ENCODE measurements around the gene SPOCK2. TPM values are rescaled to one million over a fixed set of nuclear protein-coding genes. Genes with fewer than 3 reads are reported as not detected.

SPOCK2 gene
- total and polyA plus RNA-seq, 8 donors = 4.5 to 107 (median 8.7) TPM

DNA sequence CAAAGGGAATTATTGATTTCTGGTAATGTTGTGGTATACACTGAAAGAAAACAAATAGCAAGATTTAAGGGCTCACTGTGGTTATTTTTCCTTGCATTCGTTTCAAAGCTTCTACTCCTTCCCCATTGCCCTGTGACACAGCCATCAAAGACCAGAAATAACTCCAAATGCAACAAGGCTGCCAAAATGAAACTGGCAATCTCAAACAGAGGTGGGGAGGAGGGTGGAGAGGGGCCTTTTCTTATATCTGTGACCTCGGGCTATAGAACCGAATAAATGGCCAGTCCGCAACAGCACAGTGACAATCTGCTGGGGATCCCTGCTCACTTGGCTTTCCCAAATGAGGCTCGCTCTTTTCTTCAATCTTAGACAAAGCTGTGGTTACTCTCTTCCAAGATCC is 17.4 kb upstream of the SPOCK2 start:
- H3K27ac ChIP-seq = no peak overlapping the region
- no peak for DNase-seq
- H3K27me3 ChIP-seq = no peaks in the 10 kb centered on the region
- intact Hi-C loops (cut with DNase I) = no loop called here
- H3K4me3 ChIP-seq = no peak overlapping the region
- TF ChIP-seq, protein P1, sequence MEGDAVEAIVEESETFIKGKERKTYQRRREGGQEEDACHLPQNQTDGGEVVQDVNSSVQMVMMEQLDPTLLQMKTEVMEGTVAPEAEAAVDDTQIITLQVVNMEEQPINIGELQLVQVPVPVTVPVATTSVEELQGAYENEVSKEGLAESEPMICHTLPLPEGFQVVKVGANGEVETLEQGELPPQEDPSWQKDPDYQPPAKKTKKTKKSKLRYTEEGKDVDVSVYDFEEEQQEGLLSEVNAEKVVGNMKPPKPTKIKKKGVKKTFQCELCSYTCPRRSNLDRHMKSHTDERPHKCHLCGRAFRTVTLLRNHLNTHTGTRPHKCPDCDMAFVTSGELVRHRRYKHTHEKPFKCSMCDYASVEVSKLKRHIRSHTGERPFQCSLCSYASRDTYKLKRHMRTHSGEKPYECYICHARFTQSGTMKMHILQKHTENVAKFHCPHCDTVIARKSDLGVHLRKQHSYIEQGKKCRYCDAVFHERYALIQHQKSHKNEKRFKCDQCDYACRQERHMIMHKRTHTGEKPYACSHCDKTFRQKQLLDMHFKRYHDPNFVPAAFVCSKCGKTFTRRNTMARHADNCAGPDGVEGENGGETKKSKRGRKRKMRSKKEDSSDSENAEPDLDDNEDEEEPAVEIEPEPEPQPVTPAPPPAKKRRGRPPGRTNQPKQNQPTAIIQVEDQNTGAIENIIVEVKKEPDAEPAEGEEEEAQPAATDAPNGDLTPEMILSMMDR (IDR thresholded peaks at IDR 0.05) = no peak
- H3K9me3 ChIP-seq = no peaks in the 10 kb centered on the region
- no peak for ATAC-seq
- no peaks in the 10 kb centered on the region for H3K4me1 ChIP-seq
- peaks cover 0 to 12% of the 10 kb centered on the region in 2 donors for H3K36me3 ChIP-seq

DNA sequence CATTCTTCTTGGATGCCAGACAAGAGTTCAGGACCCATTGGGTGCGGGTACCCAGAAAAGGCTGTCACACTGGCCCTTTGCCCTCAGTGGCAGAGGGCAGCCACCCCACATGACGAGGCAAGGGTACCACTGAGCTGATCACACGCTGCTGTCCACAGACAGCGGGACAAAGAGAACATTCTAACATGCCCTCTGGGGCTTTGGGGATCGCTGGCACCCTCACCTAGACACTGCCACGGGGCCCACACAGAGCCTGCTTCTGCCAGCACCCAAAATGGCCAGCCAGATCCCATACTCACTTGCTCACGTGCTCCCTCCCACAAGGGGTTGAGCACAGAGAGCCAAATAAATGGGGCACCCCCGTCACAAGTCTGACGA is 16.7 kb upstream of the SPOCK2 start:
- Histone ChIP-seq H3K4me3 (no peak overlapping the region), H3K27ac (no peak overlapping the region), H3K27me3 (no peaks in the 10 kb centered on the region), H3K9me3 (no peaks in the 10 kb centered on the region), H3K36me3 (peaks cover 0 to 12% of the 10 kb centered on the region in 2 donors), H3K4me1 (no peaks in the 10 kb centered on the region)
- TF ChIP-seq, protein P1 (IDR thresholded peaks at IDR 0.05) = no peak
- ATAC-seq = no peak
- DNase-seq = no peak
- intact Hi-C loops (cut with DNase I) = no loop called here

DNA sequence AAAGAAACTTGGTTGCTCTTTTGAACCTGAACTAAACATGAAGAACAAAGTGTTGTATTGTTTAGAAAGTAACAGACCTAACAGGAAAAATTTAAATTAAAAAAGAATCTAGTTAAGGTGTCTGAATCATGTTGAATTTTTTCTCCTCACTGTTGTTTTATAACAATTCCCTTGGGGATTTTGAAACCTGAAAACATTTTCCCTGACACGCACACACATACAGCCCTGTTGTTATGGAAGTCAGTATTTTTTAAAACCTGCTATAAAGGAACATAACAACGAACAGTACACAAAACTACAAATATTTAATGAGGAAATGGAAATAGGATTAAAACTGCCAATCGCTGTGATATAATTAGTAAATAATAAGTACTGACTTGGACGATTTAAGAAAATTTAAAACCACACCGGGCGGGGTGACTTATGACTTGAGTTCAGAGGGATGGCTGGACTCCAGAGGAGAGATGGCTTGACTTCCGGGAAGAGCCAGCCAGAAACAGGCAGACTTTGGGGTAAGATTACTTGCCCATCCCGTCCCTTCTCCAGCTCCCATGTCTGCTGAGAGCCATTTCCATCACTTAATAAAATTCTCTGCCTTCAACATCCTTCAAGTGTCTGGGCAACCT is 16.2 kb upstream of the SPOCK2 start:
- intact Hi-C loops (cut with DNase I) = no loop called here
- Histone ChIP-seq H3K27me3 (no peaks in the 10 kb centered on the region), H3K4me1 (no peaks in the 10 kb centered on the region), H3K4me3 (no peak overlapping the region), H3K9me3 (no peaks in the 10 kb centered on the region), H3K27ac (no peak overlapping the region), H3K36me3 (peaks cover 0 to 12% of the 10 kb centered on the region in 2 donors)
- no peak for ATAC-seq
- no peak for DNase-seq
- TF ChIP-seq, protein P1 (IDR thresholded peaks at IDR 0.05) = no peak

DNA sequence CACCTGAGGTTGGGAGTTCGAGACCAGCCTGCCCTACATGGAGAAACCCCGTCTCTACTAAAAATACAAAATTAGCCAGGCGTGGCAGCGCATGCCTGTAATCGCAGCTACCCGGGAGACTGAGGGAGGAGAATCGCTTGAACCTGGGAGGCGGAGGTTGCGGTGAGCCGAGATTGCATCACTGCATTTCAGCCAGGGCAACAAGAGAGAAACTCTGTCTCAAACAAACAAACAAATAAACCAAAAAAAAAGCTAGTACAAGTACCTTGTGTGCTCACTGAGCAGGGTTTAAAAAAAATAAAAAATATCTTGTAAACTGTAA is 11.2 kb upstream of the SPOCK2 start:
- peaks cover 0 to 34% of the 10 kb centered on the region in 2 donors for H3K36me3 ChIP-seq
- ATAC-seq = no peak

DNA sequence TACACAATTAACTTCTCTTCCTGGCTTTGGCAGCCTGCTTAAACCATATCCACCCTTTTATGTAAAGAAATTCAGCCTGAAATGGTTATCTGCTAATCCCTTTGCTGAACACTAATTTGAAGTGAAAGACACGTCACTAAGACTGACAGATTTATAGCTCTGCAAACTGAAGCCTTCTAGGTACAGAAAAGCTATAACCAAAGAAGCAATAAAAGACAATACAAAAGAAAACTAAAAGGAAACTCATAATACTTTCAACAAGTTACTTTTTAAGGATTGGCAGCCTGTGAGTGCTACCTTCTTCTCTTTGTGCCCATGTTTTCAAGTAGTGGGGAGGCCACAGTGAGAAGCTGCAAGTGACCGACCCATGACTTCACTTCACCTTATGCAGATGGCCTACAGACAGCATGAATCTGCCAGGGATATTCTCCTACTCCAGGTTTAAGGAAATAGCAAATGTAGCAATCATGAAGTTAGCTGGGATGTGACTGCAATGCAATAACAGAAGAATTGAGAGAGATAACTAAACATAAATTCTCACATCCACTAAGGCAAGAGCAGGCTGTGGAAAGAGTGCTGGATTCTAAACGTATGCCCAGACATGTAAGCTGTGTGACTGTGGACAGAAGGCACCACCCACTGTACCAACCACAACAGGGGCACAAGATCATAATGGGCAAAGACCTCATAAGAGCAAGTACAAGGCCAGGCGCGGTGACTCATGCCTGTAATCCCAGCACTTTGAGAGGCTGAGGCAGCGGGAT is 10.7 kb upstream of the SPOCK2 start:
- no peak for ATAC-seq
- H3K36me3 ChIP-seq = peaks cover 0 to 34% of the 10 kb centered on the region in 2 donors
- no peak for DNase-seq
- H3K9me3 ChIP-seq = no peaks in the 10 kb centered on the region
- TF ChIP-seq, protein P1 (IDR thresholded peaks at IDR 0.05) = no peak
- intact Hi-C loops (cut with DNase I) = no loop called here
- no peak overlapping the region for H3K27ac ChIP-seq
- no peak overlapping the region for H3K4me3 ChIP-seq
- peaks cover 0 to 9% of the 10 kb centered on the region in 2 donors for H3K4me1 ChIP-seq
- H3K27me3 ChIP-seq = no peaks in the 10 kb centered on the region

More for the DNA sequence above, 11.2 kb upstream of the SPOCK2 start:
- Histone ChIP-seq H3K27me3 (no peaks in the 10 kb centered on the region), H3K4me1 (peaks cover 0 to 9% of the 10 kb centered on the region in 2 donors), H3K4me3 (no peak overlapping the region), H3K27ac (no peak overlapping the region), H3K9me3 (no peaks in the 10 kb centered on the region)
- DNase-seq = no peak
- TF ChIP-seq, protein P1 (IDR thresholded peaks at IDR 0.05) = no peak
- intact Hi-C loops (cut with DNase I) = no loop called here

All from left lung (tissue), 10 donors.